ENCODE measurements around the gene ATG4C. TPM values are rescaled to one million over a fixed set of nuclear protein-coding genes. Genes with fewer than 3 reads are reported as not detected.

The ATG4C gene
- total and polyA plus RNA-seq, 11 donors, result 4.0 to 14.2 (median 8.9) TPM

GRCh38 chr1:62903522-62903921 is 119.6 kb downstream of the ATG4C start:
- TF ChIP-seq POLR2A (IDR thresholded peaks at IDR 0.05) (no peak), CTCF (IDR thresholded peaks at IDR 0.05) (no peak)
- ATAC-seq (no peak), DNase-seq (no peak)
- Histone ChIP-seq H3K4me1 (no peaks in the 10 kb centered on the region), H3K27me3 (no peaks in the 10 kb centered on the region), H3K36me3 (no peaks in the 10 kb centered on the region), H3K9me3 (no peaks in the 10 kb centered on the region), H3K27ac (no peak overlapping the region), H3K4me3 (no peak overlapping the region)
- 84 to 94% (median 91%) methylated on average over 12 of the region's 12 CpGs for WGBS, 4 donors
- intact Hi-C loops (cut with DNase I), result no loop called here

- DNase-seq (no peak), ATAC-seq (no peak)
- intact Hi-C loops (cut with DNase I), result no loop called here
- H3K4me1 ChIP-seq, result no peaks in the 10 kb centered on the region
- TF ChIP-seq CTCF (IDR thresholded peaks at IDR 0.05) (no peak), POLR2A (IDR thresholded peaks at IDR 0.05) (no peak)
- WGBS, 4 donors, result 85 to 91% (median 89%) methylated on average over 8 of the region's 8 CpGs
- no peak overlapping the region for H3K27ac ChIP-seq
- H3K27me3 ChIP-seq, result no peaks in the 10 kb centered on the region
- no peak overlapping the region for H3K4me3 ChIP-seq
- H3K36me3 ChIP-seq, result no peaks in the 10 kb centered on the region
- H3K9me3 ChIP-seq, result no peaks in the 10 kb centered on the region
These were observed 120.3 kb downstream of the ATG4C start for GRCh38 chr1:62903982-62904855.

- intact Hi-C loops (cut with DNase I), result no loop called here
- no peaks in the 10 kb centered on the region for H3K9me3 ChIP-seq
- TF ChIP-seq POLR2A (IDR thresholded peaks at IDR 0.05), result no peak
- no peak for TF ChIP-seq CTCF (IDR thresholded peaks at IDR 0.05)
- H3K27ac ChIP-seq, result no peak overlapping the region
- no peaks in the 10 kb centered on the region for H3K4me1 ChIP-seq
- 71 to 88% (median 77%) methylated on average over 5 of the region's 5 CpGs for WGBS, 4 donors
- H3K4me3 ChIP-seq, result no peak overlapping the region
- ATAC-seq, result no peak
- H3K27me3 ChIP-seq, result no peaks in the 10 kb centered on the region
- H3K36me3 ChIP-seq, result no peaks in the 10 kb centered on the region
- no peak for DNase-seq
These were observed 120.9 kb downstream of the ATG4C start for GRCh38 chr1:62904856-62905225.

GRCh38 chr1:62905309-62905708 is 121.4 kb downstream of the ATG4C start:
- no peak overlapping the region for H3K27ac ChIP-seq
- 87 to 94% (median 91%) methylated on average over 6 of the region's 6 CpGs for WGBS, 4 donors
- intact Hi-C loops (cut with DNase I), result no loop called here
- no peak overlapping the region for H3K4me3 ChIP-seq
- H3K36me3 ChIP-seq, result no peaks in the 10 kb centered on the region
- DNase-seq (no peak), ATAC-seq (no peak)
- no peaks in the 10 kb centered on the region for H3K27me3 ChIP-seq
- H3K4me1 ChIP-seq, result no peaks in the 10 kb centered on the region
- no peak for TF ChIP-seq CTCF (IDR thresholded peaks at IDR 0.05)
- no peak for TF ChIP-seq POLR2A (IDR thresholded peaks at IDR 0.05)
- H3K9me3 ChIP-seq, result no peaks in the 10 kb centered on the region
